GM12874 (cell line): ENCODE data around the gene RBMX2.

Experiments used
- TF ChIP-seq, protein P1 (sequence below): IDR thresholded peaks from 2 replicates; pipeline ENCODE4 v1.5.1; 2011; ENCODE audit warnings: low read depth, mild to moderate bottlenecking, control low read depth, low read length, moderate library complexity; ENCODE audit not compliant: insufficient read depth

The RBMX2 gene

DNA sequence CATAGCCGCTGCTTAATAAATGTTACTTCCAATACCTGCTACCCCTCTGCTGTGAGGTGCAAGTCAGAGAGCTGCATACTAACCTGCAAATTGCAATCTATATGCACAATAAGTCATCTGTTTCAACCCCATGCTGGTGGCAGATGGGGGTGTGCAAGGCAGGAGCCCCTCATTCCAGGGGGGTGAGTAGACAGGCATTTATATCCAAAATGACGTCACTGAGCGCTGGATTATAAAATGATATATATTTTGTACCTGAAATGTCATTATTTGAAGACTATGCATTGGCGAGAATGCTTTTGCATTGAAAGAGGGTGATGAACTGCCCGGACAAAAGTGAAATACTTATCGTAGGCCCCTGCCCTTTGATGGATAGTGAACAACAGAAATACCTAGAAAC lies 24.7 kb downstream of the RBMX2 start:
- TF ChIP-seq, protein P1, sequence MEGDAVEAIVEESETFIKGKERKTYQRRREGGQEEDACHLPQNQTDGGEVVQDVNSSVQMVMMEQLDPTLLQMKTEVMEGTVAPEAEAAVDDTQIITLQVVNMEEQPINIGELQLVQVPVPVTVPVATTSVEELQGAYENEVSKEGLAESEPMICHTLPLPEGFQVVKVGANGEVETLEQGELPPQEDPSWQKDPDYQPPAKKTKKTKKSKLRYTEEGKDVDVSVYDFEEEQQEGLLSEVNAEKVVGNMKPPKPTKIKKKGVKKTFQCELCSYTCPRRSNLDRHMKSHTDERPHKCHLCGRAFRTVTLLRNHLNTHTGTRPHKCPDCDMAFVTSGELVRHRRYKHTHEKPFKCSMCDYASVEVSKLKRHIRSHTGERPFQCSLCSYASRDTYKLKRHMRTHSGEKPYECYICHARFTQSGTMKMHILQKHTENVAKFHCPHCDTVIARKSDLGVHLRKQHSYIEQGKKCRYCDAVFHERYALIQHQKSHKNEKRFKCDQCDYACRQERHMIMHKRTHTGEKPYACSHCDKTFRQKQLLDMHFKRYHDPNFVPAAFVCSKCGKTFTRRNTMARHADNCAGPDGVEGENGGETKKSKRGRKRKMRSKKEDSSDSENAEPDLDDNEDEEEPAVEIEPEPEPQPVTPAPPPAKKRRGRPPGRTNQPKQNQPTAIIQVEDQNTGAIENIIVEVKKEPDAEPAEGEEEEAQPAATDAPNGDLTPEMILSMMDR: no peak

DNA sequence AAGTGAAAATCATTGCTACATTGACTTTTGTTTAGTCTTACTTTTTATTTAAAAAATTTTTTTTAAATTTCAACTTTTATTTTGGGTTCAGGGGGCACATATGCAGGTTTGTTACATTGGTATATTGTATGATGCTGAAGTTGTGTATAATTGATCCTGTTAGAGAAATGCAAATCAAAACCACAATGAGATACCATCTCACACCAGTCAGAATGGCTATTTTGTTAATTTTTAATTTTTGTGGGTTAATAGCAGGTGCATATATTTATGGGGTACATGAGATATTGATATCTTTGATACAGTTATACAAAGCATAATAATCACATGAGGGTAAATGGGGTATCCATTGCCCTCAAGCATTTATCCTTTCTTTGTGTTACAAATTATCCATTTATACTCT lies 34.1 kb downstream of the RBMX2 start:
- TF ChIP-seq, protein P1: no peak

DNA sequence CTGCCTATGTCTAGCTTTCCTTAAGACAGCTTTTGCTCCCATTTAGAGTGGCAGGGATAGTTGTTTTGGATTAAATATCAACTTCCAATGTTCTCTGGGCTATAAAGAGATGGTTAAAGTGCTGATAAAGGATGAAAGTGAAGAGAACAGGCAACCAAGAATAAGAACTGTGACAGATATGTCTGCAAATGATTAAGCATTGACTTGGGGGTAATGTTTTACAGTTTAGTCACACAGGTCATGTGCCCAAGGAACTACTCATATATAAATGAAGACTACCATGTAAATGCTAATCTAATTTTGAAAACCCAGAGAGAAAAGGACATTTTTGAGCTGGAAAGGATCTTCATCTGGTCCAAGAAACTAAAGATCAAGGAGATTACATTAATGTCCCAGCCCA lies 42.1 kb downstream of the RBMX2 start:
- TF ChIP-seq, protein P1: no peak

DNA sequence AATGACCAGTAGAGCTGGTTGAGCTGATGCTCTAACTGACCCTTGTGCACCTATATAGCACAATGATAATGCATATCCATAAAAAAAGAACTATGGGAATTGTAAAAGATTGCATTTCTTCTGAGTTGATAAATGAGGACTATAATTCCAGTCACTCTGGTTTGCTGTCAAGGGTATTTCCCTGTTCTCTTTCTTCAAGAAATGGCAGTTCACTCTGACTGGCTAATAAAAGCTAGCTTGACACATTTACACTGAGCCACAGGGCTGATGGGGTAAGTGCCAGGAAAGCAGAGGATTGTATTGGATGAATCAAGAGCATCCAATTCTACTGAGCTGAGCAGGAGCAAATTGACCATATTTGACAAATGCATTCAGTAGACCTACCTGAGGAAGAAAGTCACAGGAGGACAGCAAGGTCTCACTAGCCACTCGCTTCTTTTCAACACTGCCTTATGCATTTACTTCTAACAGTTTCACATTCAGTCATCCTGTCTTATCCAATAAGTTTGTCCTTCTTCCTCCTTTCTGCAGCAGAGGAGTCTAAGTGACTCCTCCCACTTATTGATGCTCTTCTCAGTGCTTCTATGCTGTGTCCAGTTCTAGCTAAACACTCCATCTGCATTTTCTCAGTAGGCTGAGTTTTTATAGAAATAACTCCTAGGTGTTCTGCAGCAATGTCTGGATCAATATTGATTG lies 43.0 kb downstream of the RBMX2 start:
- TF ChIP-seq, protein P1: no peak

DNA sequence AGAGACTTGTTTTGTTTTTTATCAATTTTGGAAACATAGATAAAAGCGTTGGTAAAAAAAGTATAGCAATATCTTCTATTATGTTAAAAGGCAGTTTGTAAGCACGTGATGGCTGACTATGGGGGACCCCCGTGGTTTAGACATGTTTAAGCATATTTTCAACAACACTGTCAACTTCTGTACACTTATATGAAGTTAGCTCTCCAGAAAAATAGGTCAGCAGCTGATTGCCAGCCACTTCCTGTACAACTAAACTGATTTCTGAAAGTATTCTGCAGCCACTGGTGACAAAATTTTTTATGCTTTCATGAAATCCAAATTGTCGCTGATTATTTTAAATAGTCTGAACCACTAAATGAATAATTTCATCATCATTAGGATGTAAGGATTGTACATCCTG lies 45.2 kb downstream of the RBMX2 start:
- TF ChIP-seq, protein P1: no peak
